HG03469 (cell line): ENCODE data around the gene SFTPA1.
"Not testable (repeated sequence)": the region's sequence is repeated elsewhere in the genome, so short reads cannot be mapped to it uniquely, and the experiment has no call there.

ENCODE experiments used
- ATAC-seq: cut with Tn5 transposase; IDR thresholded peaks from one replicate; pipeline ENCODE4 v1.9.1; 2021; ENCODE audit warnings: mild to moderate bottlenecking, moderate library complexity, moderate number of reproducible peaks; ENCODE audit not compliant: unreplicated experiment

The SFTPA1 gene

DNA sequence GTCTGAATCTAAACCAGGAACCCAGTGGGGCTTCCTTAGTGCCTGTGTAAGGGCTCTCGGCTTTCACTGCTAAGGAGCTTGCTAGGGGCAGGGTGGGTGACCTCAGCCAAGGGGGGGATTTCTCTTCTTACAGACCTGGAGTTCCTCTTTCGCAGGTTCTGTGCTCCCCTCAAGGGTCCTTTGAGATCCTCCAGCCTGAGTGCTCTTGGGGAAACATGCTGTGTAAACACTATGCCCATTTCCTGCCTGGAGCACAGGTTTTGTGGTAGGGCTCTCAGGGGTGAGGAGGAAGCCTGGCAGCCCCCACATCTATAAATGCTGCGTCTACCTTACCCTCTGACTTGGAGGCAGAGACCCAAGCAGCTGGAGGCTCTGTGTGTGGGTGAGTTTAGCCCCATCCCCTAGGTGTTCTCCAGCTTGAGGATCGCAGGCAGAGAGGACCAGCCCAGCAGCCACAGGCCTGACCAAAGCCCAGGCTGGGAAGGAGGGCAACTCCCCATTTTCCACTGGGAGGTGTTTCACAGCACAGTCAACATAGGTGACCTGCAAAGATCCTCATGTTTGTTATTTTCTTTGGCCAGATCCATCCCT is at the start of gene SFTPA1:
TSS of gene SFTPA1 (plus strand) at position 339 of the 591 bp plus-strand sequence. CDS start 887 bp downstream, outside the sequence.
- no peak for ATAC-seq

DNA sequence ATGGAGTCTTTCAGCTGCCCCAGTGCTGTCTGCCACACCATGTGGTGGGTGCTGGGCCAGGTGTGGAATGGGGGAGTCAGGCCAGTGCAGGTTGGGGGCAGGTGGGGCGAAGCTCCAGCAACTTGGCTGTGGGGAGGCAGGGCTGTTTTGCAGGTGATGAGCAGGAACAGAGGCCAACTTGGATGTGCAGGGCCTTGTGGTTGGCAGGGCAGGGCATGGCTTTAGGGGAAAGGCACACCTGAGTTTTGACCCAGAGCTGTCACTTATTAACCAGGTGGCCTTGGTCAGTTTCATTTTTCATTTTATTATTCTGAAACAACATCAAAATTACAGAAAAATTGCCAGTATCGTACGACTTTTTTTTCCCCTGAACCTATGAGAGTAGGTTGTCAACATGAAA is 49.5 kb upstream of the SFTPA1 start:
- ATAC-seq, result no peak

DNA sequence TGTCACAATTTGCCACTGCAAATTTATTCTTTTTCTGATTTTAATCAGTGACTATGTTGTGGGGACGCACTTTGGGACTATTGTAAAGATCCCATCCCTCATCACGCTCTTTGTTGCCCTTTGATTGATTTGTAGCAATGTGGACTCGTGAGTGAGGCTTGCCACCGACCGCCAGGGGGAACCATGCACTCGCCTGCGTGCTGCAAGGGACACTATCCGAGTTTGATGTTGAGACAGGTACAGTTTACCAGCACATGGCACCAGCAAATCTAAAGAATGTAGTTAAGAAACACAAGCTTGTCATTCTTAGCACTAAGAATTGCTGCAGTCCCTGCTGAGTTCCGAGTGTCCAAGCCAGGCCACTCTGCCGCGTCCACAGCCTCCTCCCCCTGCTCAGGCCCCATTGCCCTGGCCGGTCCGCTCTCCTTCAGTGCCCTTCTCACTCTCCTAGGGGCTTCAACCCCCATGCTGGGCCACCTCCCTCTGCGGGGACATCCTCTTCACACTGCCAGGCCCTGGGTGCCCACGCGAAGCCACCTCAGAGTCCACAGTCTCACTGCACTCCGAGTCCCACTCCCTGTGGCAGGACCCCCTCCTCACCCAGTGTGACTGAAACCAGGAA is 48.5 kb upstream of the SFTPA1 start:
- peak; percentile 78 for ATAC-seq

DNA sequence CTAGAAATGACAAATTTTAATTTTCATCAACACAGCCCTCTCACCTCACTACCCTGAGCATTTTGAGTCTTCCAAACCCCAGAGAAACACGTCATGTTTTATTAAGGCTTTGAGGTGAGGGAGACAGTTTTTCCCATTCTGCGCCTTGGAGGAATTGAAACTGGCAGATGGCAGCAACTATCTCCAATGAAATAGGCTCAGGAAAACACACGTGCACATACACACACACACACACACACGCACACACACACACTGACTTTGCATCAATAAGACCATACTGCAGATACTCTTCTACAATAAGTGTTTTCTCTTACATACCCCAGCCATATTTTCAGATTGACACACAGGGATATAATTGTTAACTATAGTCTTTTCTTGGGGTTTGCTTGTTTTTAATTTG is 47.3 kb upstream of the SFTPA1 start:
- no peak for ATAC-seq

DNA sequence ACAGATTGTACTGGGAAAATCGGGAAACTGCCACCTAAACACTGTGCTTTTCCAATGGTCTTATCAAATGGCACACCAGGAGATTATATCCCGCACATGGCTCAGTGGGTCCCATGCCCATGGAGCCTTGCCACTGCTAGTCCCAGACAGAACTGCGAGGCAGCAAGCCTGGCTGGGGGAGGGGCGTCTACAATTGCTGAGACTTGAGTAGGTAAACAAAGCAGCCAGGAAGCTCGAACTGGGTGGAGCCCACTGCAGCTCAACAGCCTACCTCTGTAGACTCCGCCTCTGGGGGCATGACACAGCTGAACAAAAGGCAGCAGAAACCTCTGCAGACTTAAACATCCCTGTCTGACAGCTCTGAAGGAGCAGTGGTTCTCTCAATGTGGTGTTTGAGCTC is 40.1 kb upstream of the SFTPA1 start:
- ATAC-seq, result not testable (repeated sequence)

- ATAC-seq, result no peak
These were observed 31.4 kb upstream of the SFTPA1 start for GRCh38 chr10:79579361-79579760.

DNA sequence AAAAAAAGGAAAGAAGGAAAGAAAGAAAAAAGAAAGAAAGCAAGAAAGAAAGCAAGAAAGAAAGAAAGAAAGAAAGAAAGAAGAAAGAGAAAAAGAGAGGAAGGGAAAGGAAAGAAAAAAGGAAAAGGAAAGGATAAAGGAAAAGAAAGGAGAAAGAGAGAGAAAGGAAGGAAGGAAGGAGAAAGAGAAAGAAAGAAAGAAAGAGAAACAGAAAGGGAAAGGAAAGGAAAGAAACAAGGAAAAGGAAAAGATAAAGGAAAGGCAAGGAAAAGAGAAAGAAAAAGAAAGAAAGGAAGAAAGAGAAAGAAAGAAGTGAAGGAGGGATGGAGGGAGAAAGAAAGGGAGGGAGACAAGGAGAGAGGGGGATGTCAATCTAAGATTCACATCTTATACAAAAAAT is 29.7 kb upstream of the SFTPA1 start:
- no peak for ATAC-seq

- no peak for ATAC-seq
These were observed 28.6 kb upstream of the SFTPA1 start for GRCh38 chr10:79582096-79582495.

DNA sequence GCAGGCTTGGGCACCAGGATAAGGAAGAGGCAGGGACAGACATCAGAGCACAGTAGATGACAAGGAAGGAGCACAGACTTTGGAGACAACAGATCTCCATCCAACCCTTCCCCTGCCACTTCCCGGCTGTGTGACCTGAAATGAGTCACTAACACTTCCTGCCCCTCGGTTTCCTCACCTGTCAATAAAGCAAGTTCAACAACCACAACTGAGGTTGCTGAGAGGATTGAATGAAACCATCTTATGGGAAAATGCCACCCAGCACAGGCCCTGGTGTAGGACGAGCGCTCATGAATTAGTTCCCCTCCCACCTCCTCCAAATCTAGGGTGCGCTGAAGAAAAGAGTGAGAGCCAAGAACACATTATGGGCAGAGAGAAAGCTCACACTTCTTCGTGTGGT is 27.8 kb upstream of the SFTPA1 start:
- ATAC-seq, result not testable (repeated sequence)

DNA sequence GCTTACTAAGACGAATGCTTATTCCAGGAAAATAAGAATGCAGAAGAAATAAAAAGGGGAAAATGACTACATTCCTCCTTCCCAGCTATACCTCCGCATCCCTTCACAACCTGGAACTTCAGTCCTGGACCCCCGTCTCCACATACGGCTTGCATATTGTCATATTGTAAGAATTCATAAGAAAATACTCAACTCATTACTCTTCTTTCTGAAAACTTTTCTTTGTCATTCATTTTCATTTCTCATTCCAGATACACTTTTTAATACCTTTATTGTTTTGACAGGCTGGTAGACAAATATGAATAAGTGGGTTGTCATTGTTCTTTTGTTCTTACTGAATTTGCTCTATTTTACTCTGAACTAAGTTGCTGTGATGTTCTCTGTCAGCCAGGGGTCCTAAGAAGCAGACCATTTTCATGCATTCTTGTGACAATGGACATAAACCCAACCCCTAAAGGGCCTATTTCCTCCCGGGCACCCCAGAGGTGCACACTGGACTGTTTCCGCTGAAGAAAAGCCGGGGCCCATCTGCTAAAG is 27.2 kb upstream of the SFTPA1 start:
- no peak for ATAC-seq

GRCh38 chr10:79585870-79586527 is 24.7 kb upstream of the SFTPA1 start:
- ATAC-seq, result no peak

DNA sequence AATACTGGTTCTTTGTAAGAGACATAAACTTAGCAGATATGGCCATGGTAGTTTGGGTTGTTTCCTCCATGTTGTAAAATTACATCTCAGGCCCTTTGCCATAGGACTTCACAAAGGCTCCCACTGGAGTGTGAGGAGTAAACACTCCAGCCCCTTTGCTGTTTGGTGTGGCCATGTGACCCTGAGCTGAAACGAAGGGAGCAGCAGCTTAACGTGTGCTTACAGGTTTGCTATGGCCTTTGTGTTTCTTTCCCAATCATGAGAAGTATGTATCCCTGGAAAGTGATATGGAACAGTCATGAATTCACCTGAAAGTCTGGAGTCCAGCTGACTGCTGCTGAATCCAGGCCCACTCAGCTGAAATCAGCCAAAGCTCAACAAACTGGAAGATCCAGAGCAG is 23.8 kb upstream of the SFTPA1 start:
- no peak for ATAC-seq

- ATAC-seq, result no peak
These were observed 21.9 kb upstream of the SFTPA1 start for GRCh38 chr10:79588800-79589199.

DNA sequence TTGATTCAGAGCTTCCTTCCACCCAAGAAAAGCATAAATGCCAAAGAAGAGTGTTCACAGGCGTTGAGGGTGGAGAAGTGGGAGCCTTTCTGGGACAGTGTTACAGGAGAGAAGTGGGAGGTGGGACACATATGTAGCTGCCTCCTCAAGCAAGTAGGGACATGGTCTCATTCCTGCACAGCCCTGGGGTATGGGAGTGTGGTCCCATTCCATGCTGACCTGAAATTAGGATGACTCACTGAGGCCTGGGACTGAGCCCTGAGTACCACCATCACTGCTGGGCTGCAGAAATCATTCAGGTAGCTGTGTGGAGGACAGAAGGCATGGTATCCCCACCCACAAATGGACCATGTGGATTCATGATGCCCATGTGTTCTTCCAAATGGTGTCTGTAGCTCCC is 17.4 kb upstream of the SFTPA1 start:
- ATAC-seq, result no peak

DNA sequence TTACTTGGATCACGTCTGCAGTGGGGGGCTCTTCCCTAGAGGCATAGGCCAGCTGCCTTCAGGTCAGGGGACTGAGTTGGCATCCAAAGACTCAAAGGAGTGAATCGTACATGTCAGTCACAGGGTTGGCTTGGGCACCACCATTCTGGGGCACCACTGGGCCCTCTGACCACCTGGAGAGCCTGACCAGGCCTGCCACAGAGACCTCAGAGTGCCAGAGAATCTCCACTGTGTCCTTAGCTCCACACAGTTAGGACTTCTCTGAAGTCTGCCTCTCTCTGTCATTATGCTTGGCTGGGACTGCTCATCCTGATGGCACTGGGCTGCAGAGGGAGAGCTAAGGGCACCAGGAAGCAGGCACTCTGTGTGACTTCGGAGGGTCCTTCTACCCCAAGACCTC is 16.2 kb upstream of the SFTPA1 start:
- not testable (repeated sequence) for ATAC-seq

GRCh38 chr10:79595510-79595909 is 15.2 kb upstream of the SFTPA1 start:
- no peak for ATAC-seq

DNA sequence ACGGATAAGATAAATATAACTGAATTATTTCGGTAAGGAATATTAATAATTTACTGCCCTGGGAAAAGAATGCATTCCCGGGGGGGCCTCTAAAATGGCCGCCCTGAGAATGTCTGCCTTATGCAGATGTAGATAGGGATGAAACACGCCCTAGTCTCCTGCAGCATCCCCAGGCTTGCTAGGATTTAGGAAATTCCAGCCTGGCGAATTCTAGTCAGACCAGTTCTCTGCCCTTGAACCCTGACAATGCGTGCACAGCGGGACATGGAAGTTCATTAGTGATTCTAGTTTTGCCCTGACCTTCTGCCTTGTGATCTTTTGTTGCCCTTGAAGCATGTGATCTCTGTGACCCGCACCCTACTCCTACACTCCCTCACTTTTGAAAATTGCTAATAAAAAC is 11.1 kb upstream of the SFTPA1 start:
- ATAC-seq, result not testable (repeated sequence)

DNA sequence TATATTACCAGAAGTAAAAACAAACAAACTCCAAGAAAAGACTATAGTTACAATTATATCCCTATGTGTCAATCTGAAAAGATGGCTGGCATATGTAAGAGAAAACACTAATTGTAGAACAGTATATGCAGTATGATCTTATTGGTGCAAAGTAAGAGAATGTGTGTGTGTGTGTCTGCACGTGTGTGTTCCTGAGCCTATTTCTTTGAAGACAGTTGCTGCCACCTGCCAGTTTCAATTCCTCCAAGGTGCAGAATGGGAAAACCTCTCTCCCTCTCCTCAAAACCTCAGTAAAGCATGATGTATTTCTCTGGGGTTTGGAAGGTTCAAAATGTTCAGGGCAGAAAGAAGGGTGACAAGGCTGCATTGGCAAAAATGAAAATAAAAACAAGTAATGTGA is 8.8 kb upstream of the SFTPA1 start:
- no peak for ATAC-seq

DNA sequence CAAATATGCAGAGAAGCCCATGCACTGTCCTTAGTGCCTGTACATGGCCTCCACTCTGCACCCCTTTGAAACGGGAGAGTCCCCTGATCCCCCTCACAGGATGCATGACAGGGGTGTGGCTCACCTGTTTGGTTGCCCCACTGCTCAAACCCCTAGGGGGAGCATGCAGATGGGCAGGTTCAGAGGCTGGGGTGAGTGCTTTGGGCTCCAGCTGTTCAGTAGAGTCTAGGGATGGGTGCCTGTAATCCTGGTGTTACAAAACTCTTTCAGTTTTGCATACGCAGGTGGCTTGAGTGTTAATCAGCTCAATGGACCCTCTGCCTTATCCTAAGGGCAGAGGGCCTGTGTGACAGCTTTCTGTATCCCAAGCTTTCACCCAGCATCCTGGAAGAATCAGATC is 7.8 kb upstream of the SFTPA1 start:
- no peak for ATAC-seq

DNA sequence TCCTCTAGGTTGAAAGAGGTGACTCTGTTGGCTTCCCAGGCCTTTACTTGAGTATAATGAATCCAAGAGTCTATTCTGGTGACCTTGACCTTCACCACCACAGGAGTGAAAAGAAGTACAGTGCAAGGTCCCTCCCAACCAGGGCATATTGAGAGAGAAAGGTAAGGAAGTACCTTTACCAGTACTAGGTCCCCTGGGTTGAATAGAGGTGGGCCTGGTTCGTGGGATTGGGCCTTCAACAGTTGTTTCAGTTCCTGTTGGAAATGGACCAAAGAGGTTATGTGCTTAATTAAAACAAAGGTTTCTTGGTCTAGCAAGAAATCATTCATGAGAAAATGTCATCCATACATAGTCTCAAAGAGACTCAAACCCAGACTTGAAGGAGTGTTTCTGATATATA is 6.4 kb upstream of the SFTPA1 start:
- ATAC-seq, result no peak

GRCh38 chr10:79605308-79605707 is 5.4 kb upstream of the SFTPA1 start:
- no peak for ATAC-seq
